Hepatocyte (in vitro differentiated cells): ENCODE data around the gene D2HGDH. TPM values are rescaled to one million over a fixed set of nuclear protein-coding genes. Genes with fewer than 3 reads are reported as not detected.
"Not testable (repeated sequence)": the region's sequence is repeated elsewhere in the genome, so short reads cannot be mapped to it uniquely, and the experiment has no call there.

Source experiments
- DNase-seq: peaks from one replicate; pipeline ENCODE4 v3.0.0-alpha.2; 2016; ENCODE audit warnings: low spot score
- H2AFZ ChIP-seq: fragments of 200-600 bp; sonication (generic); 2 replicates; pipeline ENCODE4 v1.6.0; 2016; ENCODE audit warnings: antibody characterized with exemption, mild to moderate bottlenecking
- H3K27ac ChIP-seq: fragments of 200-600 bp; sonication (generic); 2 replicates; pipeline ENCODE4 v1.5.1; 2016; ENCODE audit warnings: mild to moderate bottlenecking
- H3K27me3 ChIP-seq: fragments of 200-600 bp; sonication (generic); 2 replicates; pipeline ENCODE4 v1.6.1; 2016
- H3K36me3 ChIP-seq: fragments of 200-600 bp; sonication (generic); replicated peaks from 2 replicates; pipeline ENCODE4 v1.5.1; 2016; ENCODE audit warnings: low read depth; ENCODE audit not compliant: insufficient read depth
- H3K4me1 ChIP-seq: fragments of 200-600 bp; sonication (generic); 2 replicates; pipeline ENCODE4 v1.5.1; 2016; ENCODE audit warnings: mild to moderate bottlenecking, moderate library complexity; ENCODE audit not compliant: insufficient read depth
- H3K4me2 ChIP-seq: fragments of 200-600 bp; sonication (generic); 2 replicates; pipeline ENCODE4 v1.6.0; 2016
- H3K4me3 ChIP-seq: fragments of 200-600 bp; sonication (generic); 2 replicates; pipeline ENCODE4 v1.5.1; 2016; ENCODE audit warnings: mild to moderate bottlenecking
- H3K79me2 ChIP-seq: fragments of 200-600 bp; sonication (generic); 2 replicates; pipeline ENCODE4 v1.6.0; 2017; ENCODE audit warnings: mild to moderate bottlenecking
- H3K9me2 ChIP-seq: fragments of 200-600 bp; sonication (generic); replicated peaks from 2 replicates; pipeline ENCODE4 v1.6.0; 2017; ENCODE audit warnings: mild to moderate bottlenecking; ENCODE audit not compliant: insufficient read depth
- H3K9me3 ChIP-seq: fragments of 200-600 bp; sonication (generic); 2 replicates; pipeline ENCODE4 v1.5.1; 2016; ENCODE audit warnings: low read depth, mild to moderate bottlenecking
- H4K20me1 ChIP-seq: fragments of 200-600 bp; sonication (generic); 2 replicates; pipeline ENCODE4 v1.6.0; 2016; ENCODE audit warnings: mild to moderate bottlenecking; ENCODE audit not compliant: insufficient read depth, poor library complexity, severe bottlenecking
- EZH2 ChIP-seq: fragments of 200-600 bp; sonication (generic); IDR thresholded peaks from 2 replicates; pipeline ENCODE4 v1.6.1; 2016; ENCODE audit warnings: antibody characterized with exemption, mild to moderate bottlenecking, borderline replicate concordance
- EZH2phosphoT487 ChIP-seq: fragments of 200-600 bp; sonication (generic); IDR thresholded peaks from one replicate; pipeline ENCODE4 v1.6.1; 2018; ENCODE audit warnings: antibody characterized with exemption, mild to moderate bottlenecking, low read depth, moderate library complexity; ENCODE audit not compliant: unreplicated experiment, severe bottlenecking
- WGBS: methylation state at CpG from one replicate; pipeline ENCODE4 v1.1.6; 2016; ENCODE audit warnings: low lambda C conversion rate; ENCODE audit errors: missing lambda C conversion rate; 5-methylcytosine and 5-hydroxymethylcytosine counted together
- polyA plus RNA-seq: library from polyadenylated mRNA; unstranded; fragments of >200 nt; fragmentation: Nextera tagmentation; extraction: Ambion mirVana; gene quantifications from 2 replicates; pipeline ENCODE4 v1.2.1, GENCODE V29; 2016
- total RNA-seq: library from RNA; depleted of rRNA; stranded (reverse); fragments of >200 nt; gene quantifications from 2 replicates; pipeline ENCODE4 v1.2.3, GENCODE V29; 2014
- TF ChIP-seq, protein P1 (sequence below): fragments of 200-600 bp; sonication (generic); IDR thresholded peaks from 2 replicates; pipeline ENCODE4 v1.5.1; 2016; ENCODE audit warnings: antibody characterized with exemption, mild to moderate bottlenecking; ENCODE audit not compliant: poor library complexity

Gene D2HGDH
- total and polyA plus RNA-seq, 2 experiments from 2014 or later = 12.9 to 41.2 TPM

DNA sequence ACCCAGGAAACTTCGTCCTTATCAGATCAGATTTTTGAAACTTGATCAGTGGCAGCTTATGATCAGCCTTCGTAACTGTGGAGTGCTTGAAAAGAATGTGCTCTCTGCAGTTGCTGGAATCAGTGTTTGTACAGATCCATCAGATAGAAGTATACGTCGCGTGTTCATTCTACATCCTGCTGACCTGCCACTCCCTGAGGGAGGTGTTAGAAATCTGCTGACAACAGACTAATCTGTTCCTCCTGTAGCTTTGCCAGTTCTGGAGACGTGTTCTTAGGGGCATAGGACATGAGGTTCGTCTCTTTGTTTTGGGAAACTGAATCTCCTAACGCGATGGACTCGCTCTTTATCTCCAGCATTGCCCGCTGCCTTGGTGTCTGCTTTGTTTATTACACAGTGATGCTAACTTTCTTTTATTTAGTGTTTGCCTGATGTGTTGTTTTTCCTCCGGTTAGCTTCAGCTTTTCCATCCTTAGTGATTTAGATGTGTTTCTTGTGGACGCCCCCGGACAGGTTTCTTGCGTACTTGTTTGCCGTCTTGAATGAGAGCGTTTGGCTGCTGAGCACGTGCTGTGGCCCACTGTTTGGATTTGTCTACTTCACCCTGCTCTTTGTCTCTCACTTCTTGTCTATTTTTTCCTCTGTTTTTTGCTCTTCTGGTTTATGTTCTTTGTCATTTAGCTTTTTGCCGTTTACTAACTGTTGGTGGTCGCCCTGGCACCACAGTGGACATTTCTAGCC is 24.8 kb downstream of the D2HGDH start:
- no peak overlapping the region for H3K4me3 ChIP-seq
- H3K36me3 ChIP-seq = no peaks in the 10 kb centered on the region
- no peak overlapping the region for H2AFZ ChIP-seq
- no peaks in the 10 kb centered on the region for H3K79me2 ChIP-seq
- peak overlapping the region; percentile 55 for H3K27ac ChIP-seq
- H3K9me3 ChIP-seq = no peaks in the 10 kb centered on the region
- no peaks in the 10 kb centered on the region for H3K27me3 ChIP-seq
- H3K9me2 ChIP-seq = no peaks in the 10 kb centered on the region
- TF ChIP-seq, protein P1, sequence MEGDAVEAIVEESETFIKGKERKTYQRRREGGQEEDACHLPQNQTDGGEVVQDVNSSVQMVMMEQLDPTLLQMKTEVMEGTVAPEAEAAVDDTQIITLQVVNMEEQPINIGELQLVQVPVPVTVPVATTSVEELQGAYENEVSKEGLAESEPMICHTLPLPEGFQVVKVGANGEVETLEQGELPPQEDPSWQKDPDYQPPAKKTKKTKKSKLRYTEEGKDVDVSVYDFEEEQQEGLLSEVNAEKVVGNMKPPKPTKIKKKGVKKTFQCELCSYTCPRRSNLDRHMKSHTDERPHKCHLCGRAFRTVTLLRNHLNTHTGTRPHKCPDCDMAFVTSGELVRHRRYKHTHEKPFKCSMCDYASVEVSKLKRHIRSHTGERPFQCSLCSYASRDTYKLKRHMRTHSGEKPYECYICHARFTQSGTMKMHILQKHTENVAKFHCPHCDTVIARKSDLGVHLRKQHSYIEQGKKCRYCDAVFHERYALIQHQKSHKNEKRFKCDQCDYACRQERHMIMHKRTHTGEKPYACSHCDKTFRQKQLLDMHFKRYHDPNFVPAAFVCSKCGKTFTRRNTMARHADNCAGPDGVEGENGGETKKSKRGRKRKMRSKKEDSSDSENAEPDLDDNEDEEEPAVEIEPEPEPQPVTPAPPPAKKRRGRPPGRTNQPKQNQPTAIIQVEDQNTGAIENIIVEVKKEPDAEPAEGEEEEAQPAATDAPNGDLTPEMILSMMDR = no peak
- no peak for TF ChIP-seq EZH2
- TF ChIP-seq EZH2phosphoT487 = no peak
- peak overlapping the region; percentile 15 for H3K4me2 ChIP-seq
- WGBS = 70% methylated on average over 20 of the region's 20 CpGs
- H3K4me1 ChIP-seq = peaks cover under 1% of the 10 kb centered on the region
- no peak for DNase-seq
- H4K20me1 ChIP-seq = no peaks in the 10 kb centered on the region

DNA sequence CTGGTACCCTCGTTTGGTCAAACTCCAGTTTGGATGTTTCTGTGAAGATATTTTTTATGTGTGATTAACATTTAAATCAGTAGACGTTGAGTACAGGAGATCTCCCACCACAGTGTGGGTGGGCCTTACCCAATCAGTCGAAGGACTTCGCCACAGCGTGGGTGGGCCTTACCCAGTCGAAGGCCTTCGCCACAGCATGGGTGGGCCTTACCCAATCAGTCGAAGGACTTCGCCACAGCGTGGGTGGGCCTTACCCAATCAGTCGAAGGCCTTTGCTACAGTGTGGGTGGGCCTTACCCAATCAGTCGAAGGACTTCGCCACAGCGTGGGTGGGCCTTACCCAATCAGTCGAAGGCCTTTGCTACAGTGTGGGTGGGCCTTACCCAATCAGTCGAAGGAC is 25.5 kb downstream of the D2HGDH start:
- H3K36me3 ChIP-seq, H4K20me1 ChIP-seq, H3K4me3 ChIP-seq, H3K9me3 ChIP-seq, H3K79me2 ChIP-seq, H3K4me1 ChIP-seq, H3K27me3 ChIP-seq, H3K9me2 ChIP-seq, H3K4me2 ChIP-seq, H2AFZ ChIP-seq, DNase-seq: not testable (repeated sequence)
- 98% methylated on average over 7 of the region's 16 CpGs for whole genome bisulfite sequencing
- peak overlapping the region; percentile 55 for H3K27ac ChIP-seq

DNA sequence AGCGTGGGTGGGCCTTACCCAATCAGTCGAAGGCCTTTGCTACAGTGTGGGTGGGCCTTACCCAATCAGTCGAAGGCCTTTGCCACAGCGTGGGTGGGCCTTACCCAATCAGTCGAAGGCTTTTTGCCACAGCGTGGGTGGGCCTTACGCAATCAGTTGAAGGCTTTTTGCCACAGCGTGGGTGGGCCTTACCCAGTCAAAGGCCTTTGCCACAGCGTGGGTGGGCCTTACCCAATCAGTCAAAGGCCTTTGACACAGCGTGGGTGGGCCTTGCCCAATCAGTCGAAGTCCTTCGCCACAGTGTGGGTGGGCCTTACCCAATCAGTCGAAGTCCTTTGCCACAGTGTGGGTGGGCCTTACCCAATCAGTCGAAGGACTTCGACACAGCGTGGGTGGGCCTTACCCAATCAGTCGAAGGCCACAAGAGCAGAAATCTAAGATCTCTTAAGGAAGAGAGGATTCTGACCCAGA is 25.9 kb downstream of the D2HGDH start:
- H3K79me2 ChIP-seq = no peaks in the 10 kb centered on the region
- no peak overlapping the region for H3K27ac ChIP-seq
- no peaks in the 10 kb centered on the region for H3K36me3 ChIP-seq
- TF ChIP-seq EZH2phosphoT487 = no peak
- TF ChIP-seq, protein P1 = no peak
- no peak for TF ChIP-seq EZH2
- H3K4me2 ChIP-seq = no peak overlapping the region
- H4K20me1 ChIP-seq = no peaks in the 10 kb centered on the region
- no peaks in the 10 kb centered on the region for H3K9me3 ChIP-seq
- H3K27me3 ChIP-seq = no peaks in the 10 kb centered on the region
- H2AFZ ChIP-seq = no peak overlapping the region
- H3K4me1 ChIP-seq = peaks cover 5% of the 10 kb centered on the region
- no peaks in the 10 kb centered on the region for H3K9me2 ChIP-seq
- H3K4me3 ChIP-seq = no peak overlapping the region
- 98% methylated on average over 14 of the region's 17 CpGs for WGBS
- DNase-seq = no peak

DNA sequence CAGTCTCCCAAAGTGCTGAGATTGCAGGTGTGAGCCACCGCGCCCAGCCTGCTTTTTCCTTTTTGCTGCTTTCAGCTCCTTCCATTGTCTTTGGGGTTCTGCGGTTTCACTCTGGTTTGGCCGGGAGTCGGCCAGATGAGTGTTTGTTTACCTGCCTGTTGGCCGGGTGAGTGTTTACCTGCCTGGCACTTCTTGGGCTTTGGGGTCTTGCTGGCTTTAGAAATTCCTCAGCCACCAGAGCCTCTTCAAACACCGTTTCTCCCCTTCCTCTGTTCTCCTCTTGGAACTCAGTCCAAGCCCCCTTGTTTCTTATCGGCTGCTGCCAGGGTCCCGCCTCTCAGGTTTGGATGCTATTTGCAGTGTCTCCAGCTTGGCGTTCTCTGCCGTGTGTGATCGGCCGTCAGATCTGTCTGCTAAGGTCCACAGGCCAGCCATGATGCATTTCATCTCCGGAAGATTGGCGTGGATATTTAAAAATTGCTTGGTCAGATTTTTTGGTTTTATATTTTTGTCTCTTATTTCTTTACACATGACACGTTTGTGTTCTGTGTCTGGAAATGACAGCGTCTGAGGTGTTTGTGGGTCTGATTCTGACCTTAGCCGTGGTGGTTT is 28.0 kb downstream of the D2HGDH start:
- DNase-seq = no peak
- H3K79me2 ChIP-seq = no peaks in the 10 kb centered on the region

More for the DNA sequence above, 28.0 kb downstream of the D2HGDH start:
- Histone ChIP-seq H3K36me3 (no peaks in the 10 kb centered on the region), H2AFZ (no peak overlapping the region), H3K27ac (no peak overlapping the region), H3K4me1 (peaks cover 5% of the 10 kb centered on the region), H3K4me3 (no peak overlapping the region), H4K20me1 (no peaks in the 10 kb centered on the region), H3K9me3 (no peaks in the 10 kb centered on the region), H3K4me2 (no peak overlapping the region), H3K9me2 (no peaks in the 10 kb centered on the region), H3K27me3 (no peaks in the 10 kb centered on the region)
- WGBS = 83% methylated on average over 18 of the region's 18 CpGs
- no peak for TF ChIP-seq EZH2
- TF ChIP-seq, protein P1 = no peak
- TF ChIP-seq EZH2phosphoT487 = no peak
